H54 (cell line): ENCODE measurements around the gene CSMD2.

Source experiments
- DNase-seq: peaks from one replicate; pipeline ENCODE4 v3.0.0; 2011; ENCODE audit warnings: low spot score, mixed read lengths; ENCODE audit not compliant: insufficient read length
- FAIRE-seq: peaks from 3 replicates; lab custom pipeline; 2011; peaks lifted over from hg19 to GRCh38; lab: Jason Lieb, UNC
- POLR2A ChIP-seq: IDR thresholded peaks from 2 replicates; pipeline ENCODE4 v1.6.1; 2011; ENCODE audit warnings: low read depth, mild to moderate bottlenecking, low read length

Gene CSMD2

DNA sequence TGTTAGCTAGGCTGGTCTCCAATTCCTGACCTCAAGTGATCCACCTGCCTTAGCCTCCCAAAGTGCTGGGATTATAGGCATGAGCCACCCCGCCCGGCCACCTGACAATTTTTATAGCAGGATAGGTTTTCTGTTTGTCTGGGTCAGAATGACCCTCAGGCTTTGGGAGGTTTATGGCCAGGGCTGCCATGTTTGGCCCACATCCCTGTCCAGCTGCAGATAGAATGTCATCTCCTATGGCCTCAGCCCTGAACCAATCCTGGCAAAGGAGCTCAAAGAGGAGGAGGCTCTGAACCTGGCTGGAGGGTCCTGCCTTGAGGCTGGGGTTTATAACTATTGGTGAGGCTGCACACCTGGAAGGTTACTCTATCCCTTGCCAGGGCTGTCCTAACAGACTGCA is 218.2 kb downstream of the CSMD2 start:
- no peak for FAIRE-seq
- no peak for TF ChIP-seq POLR2A
- DNase-seq, result no peak

GRCh38 chr1:33944846-33945245 is 220.2 kb downstream of the CSMD2 start:
- no peak for FAIRE-seq
- TF ChIP-seq POLR2A, result no peak
- DNase-seq, result no peak

GRCh38 chr1:33943978-33944377 is 221.1 kb downstream of the CSMD2 start:
- DNase-seq, result peak; percentile 66
- no peak for FAIRE-seq

GRCh38 chr1:33932871-33933270 is 232.2 kb downstream of the CSMD2 start:
- FAIRE-seq, result no peak
- no peak for TF ChIP-seq POLR2A

More at GRCh38 chr1:33943978-33944377, 221.1 kb downstream of the CSMD2 start:
- no peak for TF ChIP-seq POLR2A

DNA sequence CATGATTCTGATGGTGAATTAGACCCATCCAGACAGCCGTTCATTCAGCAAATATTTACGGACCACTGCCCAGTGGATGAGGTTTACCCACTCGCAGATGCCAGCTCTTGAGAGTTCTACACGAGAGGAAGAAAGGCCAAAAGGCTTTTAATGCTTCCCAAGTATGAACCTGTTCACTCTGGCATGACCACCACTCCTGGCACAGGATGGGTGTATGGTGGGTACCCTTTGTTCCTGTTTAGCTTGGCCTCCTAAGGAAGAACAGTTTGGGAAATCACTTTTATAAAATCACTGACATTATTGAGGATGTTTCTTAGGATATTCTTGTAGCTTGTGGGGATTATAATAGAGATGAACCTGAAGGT is 233.9 kb downstream of the CSMD2 start:
- DNase-seq (no peak), FAIRE-seq (no peak)
- TF ChIP-seq POLR2A, result no peak

More at GRCh38 chr1:33932871-33933270, 232.2 kb downstream of the CSMD2 start:
- no peak for DNase-seq

- no peak for TF ChIP-seq POLR2A
- FAIRE-seq (no peak), DNase-seq (no peak)
Observed at GRCh38 chr1:33930346-33931110, 234.5 kb downstream of the CSMD2 start.

DNA sequence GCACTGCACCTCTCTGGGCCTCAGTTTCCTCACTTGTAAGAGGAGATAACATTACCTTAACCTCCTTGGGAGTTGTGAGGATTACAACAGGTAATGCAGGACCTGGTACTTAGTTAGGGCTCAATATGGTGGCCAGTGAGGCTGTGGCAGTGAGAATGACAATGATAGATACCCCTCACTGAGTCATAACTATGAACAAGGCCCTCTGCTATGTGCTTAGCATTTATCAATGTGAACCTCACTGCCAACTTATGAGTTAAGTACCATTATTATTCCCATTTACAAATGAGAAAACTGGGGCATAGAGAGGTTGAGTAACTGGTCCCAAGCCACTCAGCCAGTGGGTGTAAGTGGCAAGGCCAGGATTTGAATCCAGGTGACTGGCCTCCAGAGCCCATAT is 236.8 kb downstream of the CSMD2 start:
- TF ChIP-seq POLR2A, result no peak
- FAIRE-seq, result peak; percentile 11

DNA sequence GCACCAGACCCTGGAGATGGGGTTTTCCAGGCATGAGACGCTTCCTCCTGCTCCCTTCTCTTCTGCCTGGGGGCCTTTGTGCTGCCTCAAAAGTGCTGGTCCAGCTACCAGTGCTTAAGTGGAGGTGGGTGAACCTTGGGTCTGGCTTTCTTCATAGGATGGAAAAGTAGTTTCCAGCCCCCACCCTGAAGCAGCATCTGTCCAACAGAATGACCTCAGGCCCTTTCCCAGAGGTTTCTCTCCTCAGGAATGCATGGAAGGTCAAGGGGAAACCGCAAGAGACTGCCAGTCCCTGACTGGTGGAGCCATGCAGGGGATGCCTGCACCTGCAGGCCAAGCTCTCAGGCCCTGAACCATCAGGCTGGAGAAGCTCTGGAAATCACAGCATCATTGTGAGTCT is 237.3 kb downstream of the CSMD2 start:
- DNase-seq, result no peak
- no peak for TF ChIP-seq POLR2A
- FAIRE-seq, result no peak

More for the DNA sequence above, 236.8 kb downstream of the CSMD2 start:
- peak; percentile 45 for DNase-seq

- no peak for TF ChIP-seq POLR2A
- DNase-seq (no peak), FAIRE-seq (no peak)
Observed at GRCh38 chr1:33925586-33925985, 239.4 kb downstream of the CSMD2 start.

GRCh38 chr1:33921281-33921680 is 243.7 kb downstream of the CSMD2 start:
- TF ChIP-seq POLR2A, result no peak
- no peak for FAIRE-seq
- DNase-seq, result no peak

GRCh38 chr1:33918368-33918767 is 246.7 kb downstream of the CSMD2 start:
- no peak for TF ChIP-seq POLR2A
- DNase-seq, result peak; percentile 49
- FAIRE-seq, result no peak

DNA sequence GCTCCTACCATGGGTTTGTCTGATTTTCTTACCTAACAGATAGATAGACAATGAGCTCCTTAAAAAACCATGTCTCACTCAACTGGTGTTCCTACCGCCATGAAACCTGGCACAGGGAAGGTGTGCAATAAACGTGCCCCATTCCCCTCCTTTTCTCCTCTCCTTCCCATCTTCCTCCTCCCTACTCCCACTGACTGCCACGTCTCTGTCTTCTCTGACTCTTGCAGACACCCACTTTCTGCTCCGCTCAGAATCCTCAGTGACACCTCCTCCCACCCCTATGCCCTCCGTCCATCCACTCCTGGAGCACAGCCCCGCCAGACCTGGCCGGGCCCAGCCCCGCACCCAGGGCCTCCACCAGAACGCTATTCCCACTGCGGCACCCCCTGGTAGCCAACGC is 248.2 kb downstream of the CSMD2 start:
- FAIRE-seq, result no peak
- TF ChIP-seq POLR2A, result no peak
- DNase-seq, result no peak

DNA sequence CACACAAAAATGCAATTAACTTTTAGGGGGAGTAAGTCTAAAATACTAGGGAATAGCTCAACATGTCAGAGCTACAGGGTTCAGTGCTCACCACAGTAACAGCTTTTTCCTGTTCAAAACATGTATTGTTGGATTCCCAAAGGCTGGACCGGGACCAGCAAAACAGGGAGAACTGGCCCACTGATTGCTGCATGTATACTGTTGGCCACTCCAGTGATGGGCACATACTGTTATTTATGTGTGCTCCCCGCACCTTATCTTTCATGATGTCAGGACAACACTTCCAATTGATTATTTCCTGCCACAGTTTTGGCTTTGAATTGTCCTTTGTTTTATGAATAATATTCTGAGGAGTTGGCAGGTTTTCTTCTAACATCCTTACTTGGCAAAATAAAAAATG is 250.5 kb downstream of the CSMD2 start:
- TF ChIP-seq POLR2A, result no peak
- FAIRE-seq, result no peak
- no peak for DNase-seq

- DNase-seq (no peak), FAIRE-seq (no peak)
- no peak for TF ChIP-seq POLR2A
Observed at GRCh38 chr1:33908324-33908956, 256.6 kb downstream of the CSMD2 start.

DNA sequence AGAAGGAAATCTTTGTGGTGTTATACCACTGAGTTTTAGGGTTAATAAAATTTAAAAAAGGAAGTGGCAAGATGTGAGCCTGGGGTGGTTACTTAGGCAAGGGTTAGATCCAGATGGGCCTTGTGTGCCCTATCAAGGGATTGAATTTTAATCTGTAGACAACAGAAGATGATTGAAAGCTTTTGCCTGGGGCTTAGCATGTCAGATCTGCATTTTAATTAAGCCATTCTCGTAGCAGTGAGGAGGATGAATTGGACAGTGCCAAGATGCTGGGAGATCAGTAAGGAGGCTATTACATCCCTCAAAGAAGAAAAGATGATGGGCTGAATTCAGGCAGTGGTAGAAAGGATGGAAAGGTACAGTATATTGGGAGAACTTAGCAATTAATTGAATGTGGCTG is 258.9 kb downstream of the CSMD2 start:
- no peak for TF ChIP-seq POLR2A
- FAIRE-seq, result no peak
- no peak for DNase-seq

DNA sequence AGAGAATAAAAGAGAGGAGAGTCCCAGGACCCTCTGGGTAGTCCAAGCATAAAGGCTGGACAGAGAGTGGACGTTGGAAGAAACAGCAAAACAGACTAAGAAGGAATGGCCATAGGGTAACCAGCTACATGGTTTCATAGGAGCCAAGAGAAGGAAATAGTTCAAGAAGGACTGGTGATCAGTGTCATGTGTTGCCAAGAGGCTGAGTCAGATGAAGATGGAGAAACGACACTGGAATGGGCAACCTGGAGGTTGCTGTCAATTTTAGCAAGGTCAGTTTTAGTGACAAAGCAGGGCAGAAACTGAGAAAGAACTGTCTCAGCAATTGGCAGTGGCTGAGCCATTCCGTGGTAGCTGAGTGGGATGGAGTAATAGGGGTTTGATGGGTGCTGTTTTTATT is 259.8 kb downstream of the CSMD2 start:
- TF ChIP-seq POLR2A, result no peak
- DNase-seq, result no peak
- no peak for FAIRE-seq
